ENCODE results near the gene PREX1. TPM values are rescaled to one million over a fixed set of nuclear protein-coding genes. Genes with fewer than 3 reads are reported as not detected.

PREX1 gene
- polyA plus RNA-seq, 1 donor (not counting 4 experiments of a cell fraction or from before 2014, with no cell fraction given): 0.22 TPM

GRCh38 chr20:48814633-48815032 is 13.2 kb downstream of the PREX1 start:
- peaks cover 3% of the 10 kb centered on the region for H3K27me3 ChIP-seq (ENCODE audit: control insufficient read depth, extremely low read depth, insufficient read depth, low read length)
- no peak for FAIRE-seq
- dilution Hi-C loops (cut with MboI; ENCODE audit: extremely low pct_ligation_motif_present, low sequenced_read_pairs): no loop called here

DNA sequence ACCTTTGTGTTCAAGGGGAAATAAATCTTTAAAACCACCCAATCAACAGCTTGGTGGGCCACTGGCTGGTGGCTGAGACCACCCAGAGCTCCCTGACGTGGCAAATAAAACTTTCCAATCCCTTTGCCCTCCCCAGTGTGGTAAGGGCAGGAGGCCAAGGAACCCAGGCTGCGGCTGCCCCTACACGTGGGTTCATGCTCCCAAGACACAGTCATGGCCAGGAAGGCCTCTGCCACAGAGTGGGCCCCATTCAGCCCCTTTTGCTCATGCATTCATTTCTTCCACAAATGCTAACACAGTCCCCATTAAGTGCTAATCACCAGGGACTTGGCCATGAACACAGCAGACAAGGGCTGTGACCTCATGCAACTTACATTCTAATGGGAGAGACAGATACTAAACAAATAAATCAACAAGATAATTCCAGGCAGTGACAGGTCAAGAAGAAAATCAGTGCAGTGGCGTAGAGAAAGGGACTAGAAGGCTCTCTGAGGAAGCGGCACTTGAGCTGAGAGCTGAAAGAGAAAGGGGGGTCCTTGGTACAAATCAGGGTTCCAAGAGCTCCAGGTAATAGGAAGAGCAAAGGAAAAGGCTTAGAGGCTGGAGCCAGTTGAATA is 13.8 kb downstream of the PREX1 start:
- peaks cover 2% of the 10 kb centered on the region for H3K27me3 ChIP-seq (ENCODE audit: control insufficient read depth, extremely low read depth, insufficient read depth, low read length)
- no peak overlapping the region for H3K4me3 ChIP-seq (ENCODE audit: control insufficient read depth in 2 of 3, extremely low read depth in 1 of 3, insufficient read depth in 2 of 3, low read depth in 1 of 3, low read length in 3 of 3)
- no peak for TF ChIP-seq CTCF (optimal IDR thresholded peaks at IDR 0.05 in 1 of 3, IDR thresholded peaks at IDR 0.05 in 1 of 3, conservative IDR thresholded peaks at IDR 0.05 in 1 of 3; ENCODE audit: extremely low read depth in 1 of 3, insufficient read depth in 2 of 3, low read length in 3 of 3)
- no peak for TF ChIP-seq EZH2 (IDR thresholded peaks at IDR 0.05; ENCODE audit: low read length)
- no peaks in the 10 kb centered on the region for H3K36me3 ChIP-seq (ENCODE audit: control insufficient read depth in 2 of 2, extremely low read depth in 1 of 2, insufficient read depth in 2 of 2, low read length in 2 of 2)
- H3K27ac ChIP-seq (ENCODE audit: control insufficient read depth, insufficient read depth, low read length): no peak overlapping the region
- no peak overlapping the region for H3K9ac ChIP-seq (ENCODE audit: control insufficient read depth, extremely low read depth, insufficient read depth, low read length)
- no peaks in the 10 kb centered on the region for H3K79me2 ChIP-seq (ENCODE audit: control insufficient read depth, insufficient read depth, low read length)
- H3K9me3 ChIP-seq (ENCODE audit: control insufficient read depth, low read depth, low read length): no peaks in the 10 kb centered on the region
- DNase-seq (ENCODE audit: low read depth, low spot score) (no peak), FAIRE-seq (no peak)
- H4K20me1 ChIP-seq (ENCODE audit: control insufficient read depth, extremely low read depth, insufficient read depth, low read length): no peaks in the 10 kb centered on the region
- H3K9me1 ChIP-seq (ENCODE audit: control insufficient read depth, extremely low read depth, insufficient read depth, low read length): no peaks in the 10 kb centered on the region
- no peak overlapping the region for H3K4me2 ChIP-seq (ENCODE audit: control insufficient read depth, extremely low read depth, insufficient read depth, low read depth, low read length)
- no peak overlapping the region for H2AFZ ChIP-seq (ENCODE audit: control insufficient read depth, low read length)
- dilution Hi-C loops (cut with MboI; ENCODE audit: extremely low pct_ligation_motif_present, low sequenced_read_pairs): no loop called here
- no peaks in the 10 kb centered on the region for H3K4me1 ChIP-seq (ENCODE audit: control insufficient read depth, extremely low read depth, insufficient read depth, low read length)

More at GRCh38 chr20:48814633-48815032, 13.2 kb downstream of the PREX1 start:
- Histone ChIP-seq H3K4me1 (ENCODE audit: control insufficient read depth, extremely low read depth, insufficient read depth, low read length) (no peaks in the 10 kb centered on the region), H3K9ac (ENCODE audit: control insufficient read depth, extremely low read depth, insufficient read depth, low read length) (no peak overlapping the region), H3K27ac (ENCODE audit: control insufficient read depth, insufficient read depth, low read length) (no peak overlapping the region), H3K9me1 (ENCODE audit: control insufficient read depth, extremely low read depth, insufficient read depth, low read length) (no peaks in the 10 kb centered on the region), H3K4me2 (ENCODE audit: control insufficient read depth, extremely low read depth, insufficient read depth, low read depth, low read length) (no peak overlapping the region), H3K4me3 (ENCODE audit: control insufficient read depth in 2 of 3, extremely low read depth in 1 of 3, insufficient read depth in 2 of 3, low read depth in 1 of 3, low read length in 3 of 3) (no peak overlapping the region), H3K79me2 (ENCODE audit: control insufficient read depth, insufficient read depth, low read length) (no peaks in the 10 kb centered on the region), H3K36me3 (ENCODE audit: control insufficient read depth in 2 of 2, extremely low read depth in 1 of 2, insufficient read depth in 2 of 2, low read length in 2 of 2) (no peaks in the 10 kb centered on the region), H3K9me3 (ENCODE audit: control insufficient read depth, low read depth, low read length) (no peaks in the 10 kb centered on the region), H2AFZ (ENCODE audit: control insufficient read depth, low read length) (no peak overlapping the region), H4K20me1 (ENCODE audit: control insufficient read depth, extremely low read depth, insufficient read depth, low read length) (no peaks in the 10 kb centered on the region)
- TF ChIP-seq CTCF (optimal IDR thresholded peaks at IDR 0.05 in 1 of 3, IDR thresholded peaks at IDR 0.05 in 1 of 3, conservative IDR thresholded peaks at IDR 0.05 in 1 of 3; ENCODE audit: extremely low read depth in 1 of 3, insufficient read depth in 2 of 3, low read length in 3 of 3) (no peak), EZH2 (IDR thresholded peaks at IDR 0.05; ENCODE audit: low read length) (no peak)
- DNase-seq (ENCODE audit: low read depth, low spot score): no peak
